Peyer's patch (tissue), 4 donors: Measurements from ENCODE around the gene ASTN1.

Source experiments
- CTCF ChIP-seq, 6 experiments: fragments of 450-650 bp in 4 of 6; fragments of 200-600 bp in 2 of 6; sonication (generic) in 1 of 6; IDR thresholded peaks; one replicate each; pipeline ENCODE4 v1.5.1; 2017 to 2019; ENCODE audit warnings: antibody characterized with exemption in 6 of 6, mild to moderate bottlenecking in 3 of 6, moderate library complexity in 1 of 6
- POLR2A ChIP-seq, 2 donors: fragments of 450-650 bp; IDR thresholded peaks; one replicate each; pipeline ENCODE4 v1.5.1; 2017; ENCODE audit warnings: antibody characterized with exemption in 2 of 2, mild to moderate bottlenecking in 2 of 2, moderate library complexity in 2 of 2

DNA sequence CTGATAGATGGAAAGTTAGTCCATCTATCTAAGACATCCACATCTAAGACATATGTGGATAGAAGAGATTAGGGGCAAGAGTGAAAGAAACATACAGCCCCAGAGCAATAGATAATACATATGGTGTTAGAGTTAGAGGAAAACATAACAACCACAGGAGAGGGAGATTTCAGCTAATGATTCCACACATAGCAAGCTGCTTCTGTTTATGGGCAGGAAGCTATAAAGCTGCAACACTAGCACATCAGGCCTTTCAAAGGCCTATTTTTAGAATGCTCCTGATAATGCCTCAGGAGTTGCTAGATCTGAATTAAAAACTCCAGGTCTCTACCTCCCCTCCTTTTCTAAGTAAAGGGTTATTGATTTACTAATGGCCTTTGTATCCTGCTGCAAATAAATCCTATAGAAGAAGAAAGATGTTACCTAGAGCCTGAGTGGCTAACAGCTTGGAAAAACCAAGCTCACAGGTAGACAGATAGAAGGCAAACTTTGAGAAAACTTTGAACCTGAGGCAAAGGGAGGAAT is 42.4 kb upstream of the ASTN1 start:
- TF ChIP-seq CTCF (IDR thresholded peaks at IDR 0.05) (no peak), POLR2A (IDR thresholded peaks at IDR 0.05) (no peak)
